Loucy (cell line): ENCODE data around the gene CYP4F22.

Source experiments
- H2AFZ ChIP-seq: fragments of 200-600 bp; sonication (generic); 2 replicates; pipeline ENCODE4 v1.6.0; 2016; ENCODE audit warnings: antibody characterized with exemption, mild to moderate bottlenecking, low read length, moderate library complexity
- H3F3A ChIP-seq: fragments of 200-600 bp; 2 replicates; pipeline ENCODE4 v1.6.0; 2016; ENCODE audit warnings: antibody characterized with exemption, low read depth, mild to moderate bottlenecking
- H3K27me3 ChIP-seq: fragments of 200-600 bp; sonication (generic); 2 replicates; pipeline ENCODE4 v1.6.1; 2014; ENCODE audit warnings: low read length, mild to moderate bottlenecking; ENCODE audit not compliant: insufficient read depth, poor library complexity, severe bottlenecking
- H3K36me3 ChIP-seq: fragments of 200-600 bp; sonication (generic); 2 replicates; pipeline ENCODE4 v1.6.1; 2016; ENCODE audit warnings: low read length; ENCODE audit not compliant: insufficient read depth
- H3K4me1 ChIP-seq: fragments of 200-600 bp; sonication (generic); 2 replicates; pipeline ENCODE4 v1.5.1; 2014; ENCODE audit warnings: low read length, mild to moderate bottlenecking; ENCODE audit not compliant: insufficient read depth, poor library complexity, severe bottlenecking
- H3K4me2 ChIP-seq: fragments of 200-600 bp; sonication (generic); 2 replicates; pipeline ENCODE4 v1.6.0; 2014; ENCODE audit warnings: antibody characterized with exemption, low read length, low read depth, mild to moderate bottlenecking; ENCODE audit not compliant: poor library complexity, severe bottlenecking
- H3K4me3 ChIP-seq: fragments of 200-600 bp; sonication (generic); 2 replicates; pipeline ENCODE4 v1.5.1; 2014; ENCODE audit warnings: low read length, mild to moderate bottlenecking, mixed read lengths; ENCODE audit not compliant: poor library complexity, severe bottlenecking
- H3K79me2 ChIP-seq: fragments of 200-600 bp; sonication (generic); 2 replicates; pipeline ENCODE4 v1.6.1; 2014; ENCODE audit warnings: low read length; ENCODE audit not compliant: insufficient read depth
- H3K9ac ChIP-seq: fragments of 200-600 bp; sonication (generic); 2 replicates; pipeline ENCODE4 v1.6.0; 2014; ENCODE audit warnings: mild to moderate bottlenecking, low read depth, low read length, moderate library complexity; ENCODE audit not compliant: poor library complexity, severe bottlenecking
- H3K9me2 ChIP-seq: fragments of 200-600 bp; sonication (generic); replicated peaks from 2 replicates; pipeline ENCODE4 v1.6.1; 2016; ENCODE audit warnings: low read depth, low read length, mixed read lengths
- H3K9me3 ChIP-seq: fragments of 200-600 bp; sonication (generic); 2 replicates; pipeline ENCODE4 v1.6.1; 2014; ENCODE audit warnings: mild to moderate bottlenecking, antibody characterized with exemption, low read length, low read depth; ENCODE audit not compliant: insufficient read depth
- H4K20me1 ChIP-seq: fragments of 200-600 bp; sonication (generic); 2 replicates; pipeline ENCODE4 v1.6.0; 2014; ENCODE audit warnings: antibody characterized with exemption, low read length, mild to moderate bottlenecking; ENCODE audit not compliant: insufficient read depth, poor library complexity, severe bottlenecking
- CTCF ChIP-seq: fragments of 200-600 bp; sonication (generic); conservative IDR thresholded peaks from 2 replicates; pipeline ENCODE4 v1.5.1; 2014; ENCODE audit warnings: mild to moderate bottlenecking, antibody characterized with exemption, low read length
- EZH2phosphoT487 ChIP-seq: fragments of 200-600 bp; IDR thresholded peaks from 2 replicates; pipeline ENCODE4 v1.6.1; 2018; ENCODE audit warnings: antibody characterized with exemption, mild to moderate bottlenecking, moderate library complexity, borderline replicate concordance

CYP4F22 gene

DNA sequence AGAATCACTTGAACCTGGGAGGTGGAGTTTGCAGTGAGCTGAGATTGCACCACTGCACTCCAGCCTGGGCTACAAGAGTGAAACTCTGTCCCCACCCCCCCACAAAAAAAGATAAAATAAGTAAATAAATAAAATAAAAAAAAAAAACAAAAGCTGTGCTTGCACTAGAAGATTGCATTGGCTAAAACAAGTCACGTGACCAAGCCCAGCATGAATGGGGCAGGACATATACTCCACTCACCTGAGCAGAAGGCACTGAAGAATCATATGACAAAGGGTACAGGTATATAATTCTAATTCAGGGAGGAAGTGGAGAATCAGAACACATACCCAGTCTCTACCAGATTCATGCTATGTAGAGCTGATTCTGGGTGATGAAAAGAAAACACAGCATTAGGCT is 36.6 kb downstream of the CYP4F22 start:
- no peaks in the 10 kb centered on the region for H3F3A ChIP-seq
- no peak overlapping the region for H3K9ac ChIP-seq
- no peak overlapping the region for H3K4me2 ChIP-seq
- H2AFZ ChIP-seq, result no peak overlapping the region
- no peaks in the 10 kb centered on the region for H4K20me1 ChIP-seq
- no peaks in the 10 kb centered on the region for H3K79me2 ChIP-seq
- no peaks in the 10 kb centered on the region for H3K4me1 ChIP-seq
- no peaks in the 10 kb centered on the region for H3K9me2 ChIP-seq
- H3K9me3 ChIP-seq, result no peaks in the 10 kb centered on the region
- no peaks in the 10 kb centered on the region for H3K27me3 ChIP-seq
- no peak for TF ChIP-seq EZH2phosphoT487
- TF ChIP-seq CTCF, result no peak
- no peaks in the 10 kb centered on the region for H3K36me3 ChIP-seq
- H3K4me3 ChIP-seq, result no peak overlapping the region

GRCh38 chr19:15548648-15549047 is 40.3 kb downstream of the CYP4F22 start:
- TF ChIP-seq CTCF, result no peak
- no peak for TF ChIP-seq EZH2phosphoT487
- Histone ChIP-seq H3K9me3 (no peaks in the 10 kb centered on the region), H3K9me2 (no peaks in the 10 kb centered on the region)

GRCh38 chr19:15549581-15549980 is 41.3 kb downstream of the CYP4F22 start:
- no peaks in the 10 kb centered on the region for H3K9me2 ChIP-seq
- H3K4me3 ChIP-seq, result no peak overlapping the region

More at GRCh38 chr19:15548648-15549047, 40.3 kb downstream of the CYP4F22 start:
- no peak overlapping the region for H3K9ac ChIP-seq
- no peak overlapping the region for H2AFZ ChIP-seq
- H3K4me1 ChIP-seq, result no peaks in the 10 kb centered on the region
- no peak overlapping the region for H3K4me2 ChIP-seq
- H3K79me2 ChIP-seq, result no peaks in the 10 kb centered on the region
- H3K27me3 ChIP-seq, result no peaks in the 10 kb centered on the region
- H3F3A ChIP-seq, result no peaks in the 10 kb centered on the region
- no peak overlapping the region for H3K4me3 ChIP-seq
- no peaks in the 10 kb centered on the region for H3K36me3 ChIP-seq
- no peaks in the 10 kb centered on the region for H4K20me1 ChIP-seq

More at GRCh38 chr19:15549581-15549980, 41.3 kb downstream of the CYP4F22 start:
- Histone ChIP-seq H2AFZ (no peak overlapping the region), H3F3A (no peaks in the 10 kb centered on the region), H3K36me3 (no peaks in the 10 kb centered on the region), H3K79me2 (no peaks in the 10 kb centered on the region), H4K20me1 (no peaks in the 10 kb centered on the region), H3K4me1 (no peaks in the 10 kb centered on the region), H3K27me3 (no peaks in the 10 kb centered on the region), H3K9me3 (no peaks in the 10 kb centered on the region), H3K4me2 (no peak overlapping the region), H3K9ac (no peak overlapping the region)
- no peak for TF ChIP-seq CTCF
- TF ChIP-seq EZH2phosphoT487, result no peak
